Mesothelial cell of epicardium (in vitro differentiated cells): Measurements from ENCODE around the gene KCNQ2. TPM values are rescaled to one million over a fixed set of nuclear protein-coding genes. Genes with fewer than 3 reads are reported as not detected.

Experiments used
- DNase-seq, 2 experiments: peaks; one replicate each; pipeline ENCODE4 v3.0.0; 2021; ENCODE audit warnings: low spot score in 2 of 2; ENCODE audit not compliant: unreplicated experiment in 2 of 2
- H3K27ac Mint-ChIP-seq: 2 replicates; pipeline ENCODE4 v1.8.0; 2021; ENCODE audit warnings: mixed read lengths
- H3K27me3 Mint-ChIP-seq: 2 replicates; pipeline ENCODE4 v1.8.0; 2021; ENCODE audit warnings: low read depth, mixed read lengths
- H3K36me3 Mint-ChIP-seq: 2 replicates; pipeline ENCODE4 v1.8.0; 2021; ENCODE audit warnings: mixed read lengths
- H3K4me1 Mint-ChIP-seq: 2 replicates; pipeline ENCODE4 v1.8.0; 2021; ENCODE audit warnings: mixed read lengths
- H3K4me3 Mint-ChIP-seq: 2 replicates; pipeline ENCODE4 v1.8.0; 2021; ENCODE audit warnings: mild to moderate bottlenecking, moderate library complexity, mixed read lengths
- H3K9me3 Mint-ChIP-seq: 2 replicates; pipeline ENCODE4 v1.8.0; 2021; ENCODE audit warnings: mixed read lengths
- CTCF ChIP-seq: fragments of 200-600 bp; sonication (generic); IDR thresholded peaks from one replicate; pipeline ENCODE4 v1.5.0; 2021; ENCODE audit warnings: antibody characterized with exemption; ENCODE audit not compliant: unreplicated experiment
- total RNA-seq: library from RNA; stranded (reverse); gene quantifications from 3 replicates; pipeline ENCODE4 v1.2.1, GENCODE V29; 2021

KCNQ2 gene
- total RNA-seq, 1 donor from 2014 or later, result 11.8 TPM

DNA sequence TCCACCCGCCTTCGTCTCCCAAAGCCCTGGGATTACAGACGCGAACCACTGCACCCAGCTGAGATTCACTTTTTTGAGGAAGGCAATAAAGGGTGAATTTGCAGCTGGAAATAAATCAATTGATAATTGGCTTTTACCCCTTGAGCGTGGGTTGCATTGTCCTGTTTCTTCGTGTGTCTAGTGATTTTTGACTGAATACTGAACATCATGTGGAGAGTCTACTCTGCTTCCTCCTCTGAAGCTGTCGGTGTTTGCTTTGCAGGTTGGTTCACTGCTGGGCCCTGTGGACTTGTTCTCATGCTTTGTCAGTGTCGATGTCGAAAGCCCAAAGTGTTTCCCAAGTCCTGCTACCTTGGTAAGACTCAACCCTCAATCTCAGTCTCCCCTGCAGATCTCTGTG, 32.2 kb upstream of the KCNQ2 start:
- H3K9me3 Mint-ChIP-seq, result peaks cover 24% of the 10 kb centered on the region
- H3K27me3 Mint-ChIP-seq, result peaks cover 52% of the 10 kb centered on the region
- H3K4me1 Mint-ChIP-seq, result no peaks in the 10 kb centered on the region
- no peak overlapping the region for H3K27ac Mint-ChIP-seq
- H3K36me3 Mint-ChIP-seq, result peaks cover 3% of the 10 kb centered on the region
- no peak for TF ChIP-seq CTCF
- H3K4me3 Mint-ChIP-seq, result no peak overlapping the region
- no peak for DNase-seq

- H3K4me1 Mint-ChIP-seq, result no peaks in the 10 kb centered on the region
- no peak overlapping the region for H3K27ac Mint-ChIP-seq
- no peak for TF ChIP-seq CTCF
- peaks cover 3% of the 10 kb centered on the region for H3K36me3 Mint-ChIP-seq
- DNase-seq, result no peak
- peaks cover 48% of the 10 kb centered on the region for H3K27me3 Mint-ChIP-seq
- no peak overlapping the region for H3K4me3 Mint-ChIP-seq
- H3K9me3 Mint-ChIP-seq, result peaks cover 20% of the 10 kb centered on the region
Observed at GRCh38 chr20:63503524-63503923, 31.1 kb upstream of the KCNQ2 start.

DNA sequence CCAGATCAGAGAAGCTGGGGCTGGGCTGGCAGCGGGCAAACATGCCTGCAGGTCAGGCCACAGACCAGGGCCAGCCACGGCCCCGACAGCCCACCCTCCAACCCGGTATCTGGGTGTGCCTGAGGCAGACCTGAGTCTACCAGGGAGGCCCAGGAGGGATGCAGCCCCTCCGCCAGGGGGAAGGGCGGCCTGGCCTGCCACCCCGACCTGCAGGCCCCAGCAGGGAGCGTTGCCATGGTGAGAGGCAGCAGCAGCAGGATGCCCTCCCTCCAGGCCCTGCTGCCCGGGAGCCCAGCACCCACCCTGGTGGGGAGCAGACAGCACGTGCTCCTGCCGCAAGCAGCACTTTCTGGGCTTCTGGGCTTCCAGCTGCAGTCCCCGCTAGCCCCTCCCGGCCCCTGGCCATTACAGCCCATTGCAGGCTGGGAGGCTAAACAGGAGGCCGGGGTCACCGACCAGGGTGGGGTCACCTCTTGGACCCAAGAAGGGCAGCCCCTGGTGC, 30.3 kb upstream of the KCNQ2 start:
- peaks cover 14% of the 10 kb centered on the region for H3K9me3 Mint-ChIP-seq

DNA sequence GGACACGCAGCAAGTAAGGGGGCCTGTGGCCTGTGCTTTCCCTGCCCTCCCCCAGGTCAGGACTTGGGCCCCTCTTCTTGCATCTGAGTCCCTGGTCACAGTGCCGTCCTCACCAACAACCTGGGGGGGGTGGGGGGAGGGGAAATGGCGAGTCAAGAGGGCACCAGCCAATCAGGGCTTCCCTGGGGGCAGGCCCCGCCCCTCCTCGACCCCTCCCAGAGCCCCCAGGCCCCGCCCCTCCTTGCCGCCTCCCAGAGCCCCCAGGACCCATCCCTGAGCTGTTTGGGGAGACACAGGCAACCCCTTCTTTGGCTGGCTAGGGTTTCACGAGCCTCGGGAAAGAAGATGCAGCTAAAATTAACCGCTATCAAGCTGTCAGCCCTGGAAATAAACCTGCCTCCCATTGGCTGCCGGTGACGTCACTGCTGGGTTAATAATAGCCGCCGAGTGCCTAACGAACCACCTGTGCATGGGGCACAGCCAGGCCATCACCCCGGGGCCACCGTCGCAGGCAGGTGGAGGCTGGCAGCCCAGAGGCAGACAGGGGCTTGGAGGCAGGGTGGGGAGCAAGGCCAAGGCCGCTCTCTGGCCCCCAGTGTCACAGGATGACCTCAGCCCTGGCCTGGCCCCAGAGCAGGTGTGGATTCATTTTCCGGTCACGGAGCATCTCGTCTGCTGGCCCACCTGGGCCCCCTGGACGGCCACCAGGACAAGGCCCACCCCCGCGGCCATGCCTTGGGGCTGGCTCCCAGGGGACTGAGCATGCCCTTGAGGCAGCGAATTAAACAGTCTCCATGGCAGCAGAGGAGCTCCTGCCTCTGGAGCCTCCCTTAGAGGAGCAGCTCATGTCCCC, 29.6 kb upstream of the KCNQ2 start:
- Mint-ChIP-seq H3K9me3 (peaks cover 13% of the 10 kb centered on the region), H3K36me3 (peaks cover 3% of the 10 kb centered on the region), H3K27me3 (peaks cover 51% of the 10 kb centered on the region), H3K4me1 (peaks cover under 1% of the 10 kb centered on the region), H3K27ac (no peak overlapping the region), H3K4me3 (no peak overlapping the region)
- DNase-seq, result no peak
- no peak for TF ChIP-seq CTCF

More for the DNA sequence above, 30.3 kb upstream of the KCNQ2 start:
- Mint-ChIP-seq H3K27ac (no peak overlapping the region), H3K4me3 (no peak overlapping the region), H3K4me1 (no peaks in the 10 kb centered on the region), H3K36me3 (peaks cover 3% of the 10 kb centered on the region), H3K27me3 (peaks cover 45% of the 10 kb centered on the region)
- DNase-seq, result no peak
- TF ChIP-seq CTCF, result no peak

GRCh38 chr20:63500902-63501817, 28.7 kb upstream of the KCNQ2 start:
- DNase-seq, result no peak
- TF ChIP-seq CTCF, result no peak
- Mint-ChIP-seq H3K4me1 (peaks cover 4% of the 10 kb centered on the region), H3K4me3 (peak overlapping the region; percentile 28), H3K27ac (no peak overlapping the region), H3K36me3 (peaks cover 3% of the 10 kb centered on the region), H3K27me3 (peaks cover 57% of the 10 kb centered on the region), H3K9me3 (peaks cover 10% of the 10 kb centered on the region)
